Stimulated activated CD4-positive, alpha-beta T cell treated with anti-CD3 and anti-CD28 coated beads, TNF-alpha, amount 100 ng/mL, for 48 hours (primary cell): ENCODE data around the gene ZNF778.

Source experiments
- DNase-seq, 3 donors: peaks; one replicate each; pipeline ENCODE4 v3.0.0-alpha.2; 2020; ENCODE audit warnings: low read depth in 3 of 3

The ZNF778 gene

DNA sequence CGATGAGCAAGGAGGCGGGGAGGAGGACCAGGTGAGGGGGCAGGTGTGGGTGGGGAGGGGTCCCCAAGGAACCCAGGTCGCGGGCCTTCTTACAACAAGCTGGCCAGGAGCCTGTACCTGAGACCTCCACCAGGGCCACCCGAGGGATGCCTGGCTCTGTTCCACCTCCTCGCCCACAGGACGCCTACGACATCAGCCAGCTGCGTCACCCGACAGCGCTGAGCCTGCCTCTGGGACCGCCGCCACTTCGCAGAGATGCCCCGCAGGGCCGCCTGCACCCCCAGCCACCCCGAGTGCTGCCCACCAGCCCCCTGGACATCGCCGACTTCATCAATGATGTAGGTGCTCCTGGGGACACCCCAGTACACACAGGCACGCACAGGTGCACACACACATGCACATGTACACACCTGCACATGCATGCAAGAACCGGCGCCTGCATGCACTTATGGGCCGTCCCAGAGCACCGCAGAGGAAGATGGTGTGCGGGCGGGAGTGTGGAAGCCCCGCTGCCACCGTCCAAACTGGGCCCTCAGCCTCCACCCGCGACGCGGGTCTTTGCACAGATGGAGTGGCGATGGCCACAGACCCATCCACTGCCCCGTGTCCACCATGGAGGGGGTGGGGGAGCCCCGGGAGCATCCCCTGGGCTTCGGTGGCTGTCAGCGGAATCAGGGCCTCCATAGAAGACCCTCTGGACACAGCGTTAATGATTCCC, 23.8 kb upstream of the ZNF778 start:
- DNase-seq, result no peak

DNA sequence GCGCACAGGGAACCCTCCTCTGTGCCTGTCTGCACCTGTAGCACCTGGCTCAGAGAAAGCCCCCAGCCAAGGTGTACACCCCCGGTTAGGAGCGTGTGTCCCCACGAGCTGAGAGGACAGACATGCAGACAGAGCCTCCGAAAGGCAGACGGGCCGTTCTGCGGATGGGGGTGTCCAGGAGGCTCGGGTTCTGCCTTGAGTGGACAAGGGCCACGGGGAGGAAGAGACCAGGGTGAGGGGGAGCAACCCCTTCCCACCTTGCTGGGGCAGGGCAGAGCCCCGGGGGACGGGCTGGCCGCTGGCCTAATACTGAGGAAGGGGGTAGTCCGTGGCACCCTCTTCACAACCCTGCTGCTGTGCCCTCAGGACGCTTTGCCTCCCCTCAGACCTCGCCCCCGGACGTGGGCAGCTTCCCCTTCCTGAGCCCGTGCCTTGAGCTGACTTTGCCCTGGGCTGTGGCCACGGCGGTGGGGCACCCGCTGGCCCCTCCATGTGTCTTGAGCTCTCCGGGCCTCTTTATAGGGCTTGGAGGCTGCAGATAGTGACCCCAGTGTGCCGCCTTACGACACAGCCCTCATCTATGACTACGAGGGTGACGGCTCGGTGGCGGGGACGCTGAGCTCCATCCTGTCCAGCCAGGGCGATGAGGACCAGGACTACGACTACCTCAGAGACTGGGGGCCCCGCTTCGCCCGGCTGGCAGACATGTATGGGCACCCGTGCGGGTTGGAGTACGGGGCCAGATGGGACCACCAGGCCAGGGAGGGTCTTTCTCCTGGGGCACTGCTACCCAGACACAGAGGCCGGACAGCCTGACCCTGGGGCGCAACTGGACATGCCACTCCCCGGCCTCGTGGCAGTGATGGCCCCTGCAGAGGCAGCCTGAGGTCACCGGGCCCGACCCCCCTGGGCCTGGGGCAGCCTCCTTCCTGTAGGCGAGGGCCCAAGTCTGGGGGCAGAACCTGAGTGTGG, 22.9 kb upstream of the ZNF778 start:
- no peak for DNase-seq

DNA sequence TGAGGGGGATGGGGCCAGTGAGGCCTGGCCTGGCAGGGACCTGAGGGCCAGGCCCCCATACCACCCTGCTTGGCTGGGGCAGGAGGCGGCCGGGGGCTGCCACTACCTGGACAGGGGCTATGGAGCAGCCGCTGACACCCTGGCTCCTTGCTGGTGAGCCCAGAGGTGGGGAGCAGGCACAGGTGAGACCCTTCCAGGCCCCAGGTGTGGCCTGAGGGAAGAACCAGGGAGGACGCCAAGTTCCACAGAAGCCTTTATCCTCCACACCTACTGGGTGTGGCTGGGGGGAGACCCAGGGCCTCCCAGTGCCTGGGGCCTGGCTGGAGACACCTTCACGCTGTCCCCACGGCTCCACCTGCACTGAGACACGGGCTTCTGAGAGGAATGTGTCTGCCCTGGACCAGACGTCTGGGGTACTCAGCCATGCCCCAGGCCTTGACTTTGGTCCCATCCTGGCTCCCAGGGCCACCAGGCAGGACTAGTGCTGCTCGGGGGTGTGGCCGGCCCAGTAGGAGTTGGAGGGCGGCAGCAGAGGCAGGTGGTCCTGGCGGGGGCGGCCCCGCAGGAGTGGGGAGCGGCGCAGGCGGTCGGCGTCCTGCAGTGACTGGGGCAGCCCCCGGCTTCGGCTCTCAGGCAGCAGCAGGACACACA, 21.9 kb upstream of the ZNF778 start:
- DNase-seq, result no peak

- no peak for DNase-seq
Observed at GRCh38 chr16:89197033-89197632, 20.4 kb upstream of the ZNF778 start.

DNA sequence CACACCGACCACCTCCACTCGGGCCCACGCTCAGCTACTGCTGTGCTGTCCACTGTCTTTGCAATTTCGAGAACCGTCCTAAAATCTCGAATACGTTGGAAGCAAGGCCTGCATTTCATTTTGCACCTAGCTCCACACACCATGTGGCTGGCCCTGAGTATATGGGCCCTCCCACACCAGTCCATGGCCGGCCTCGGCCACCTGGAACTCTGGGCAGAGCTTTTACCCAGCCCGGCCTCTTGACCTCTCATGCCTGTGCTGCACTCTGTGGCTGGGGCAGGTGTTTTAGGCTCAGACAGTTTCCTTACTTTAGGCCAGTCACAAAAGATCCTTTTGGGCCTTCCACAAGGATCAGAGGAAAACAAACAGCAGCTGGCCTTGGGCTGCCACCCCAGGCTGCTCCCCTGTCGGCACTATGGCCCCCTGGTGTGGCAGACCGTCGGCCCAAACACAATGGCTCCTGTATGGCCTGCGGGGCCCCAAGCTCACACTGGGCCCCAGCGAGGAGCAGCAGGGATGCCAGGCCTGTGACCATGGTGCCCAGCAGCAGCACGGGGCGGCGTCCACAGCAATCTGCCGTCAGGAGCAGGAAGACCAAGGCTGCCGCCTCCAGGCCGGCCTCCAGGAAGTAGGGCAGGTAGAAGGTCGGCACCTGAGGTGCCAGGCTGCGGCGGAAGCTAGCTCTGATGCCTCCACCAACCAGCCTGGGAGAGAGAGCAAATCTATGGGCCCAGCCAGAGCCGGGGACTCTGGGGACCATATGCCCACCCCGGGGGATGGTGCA, 19.7 kb upstream of the ZNF778 start:
- no peak for DNase-seq

DNA sequence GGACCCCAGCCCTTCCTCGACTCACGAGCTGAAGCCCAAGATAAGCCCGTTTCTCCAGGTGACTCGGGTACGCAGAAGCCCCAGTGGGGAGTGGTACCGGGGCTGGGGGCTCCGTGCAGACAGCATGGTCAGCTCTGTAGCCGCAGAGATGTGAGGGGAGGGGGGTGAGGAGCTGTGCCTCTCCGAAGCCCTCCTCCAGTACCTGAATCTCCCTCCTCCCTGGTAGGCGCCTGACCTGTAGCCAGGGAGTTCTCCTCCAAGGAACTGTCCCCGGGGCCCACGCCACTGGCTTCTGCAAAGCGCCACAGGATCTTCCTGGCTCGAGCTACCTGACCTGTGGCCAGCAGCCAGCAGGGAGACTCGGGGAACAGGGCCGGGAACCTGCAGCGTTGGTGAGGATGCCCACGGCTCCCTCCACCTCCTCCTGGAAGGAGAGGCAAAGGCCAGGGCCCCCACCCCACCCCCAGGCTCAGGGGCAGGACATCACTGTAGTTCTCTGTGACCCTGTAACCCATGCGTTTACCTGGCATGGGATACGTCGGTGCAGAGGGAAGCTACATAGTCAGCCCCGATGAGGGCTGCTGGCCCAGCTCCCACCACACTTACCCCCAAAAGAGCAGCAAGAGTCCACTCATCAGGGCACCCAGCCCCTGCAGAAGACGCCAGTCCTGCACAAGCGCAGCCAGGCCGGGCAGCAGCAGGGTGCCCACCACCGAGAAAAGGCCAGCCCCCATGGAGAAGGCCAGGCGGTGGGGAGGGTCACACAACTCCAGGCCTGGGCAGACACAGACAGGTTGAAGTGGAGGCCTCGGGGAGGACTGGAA, 18.9 kb upstream of the ZNF778 start:
- no peak for DNase-seq

DNA sequence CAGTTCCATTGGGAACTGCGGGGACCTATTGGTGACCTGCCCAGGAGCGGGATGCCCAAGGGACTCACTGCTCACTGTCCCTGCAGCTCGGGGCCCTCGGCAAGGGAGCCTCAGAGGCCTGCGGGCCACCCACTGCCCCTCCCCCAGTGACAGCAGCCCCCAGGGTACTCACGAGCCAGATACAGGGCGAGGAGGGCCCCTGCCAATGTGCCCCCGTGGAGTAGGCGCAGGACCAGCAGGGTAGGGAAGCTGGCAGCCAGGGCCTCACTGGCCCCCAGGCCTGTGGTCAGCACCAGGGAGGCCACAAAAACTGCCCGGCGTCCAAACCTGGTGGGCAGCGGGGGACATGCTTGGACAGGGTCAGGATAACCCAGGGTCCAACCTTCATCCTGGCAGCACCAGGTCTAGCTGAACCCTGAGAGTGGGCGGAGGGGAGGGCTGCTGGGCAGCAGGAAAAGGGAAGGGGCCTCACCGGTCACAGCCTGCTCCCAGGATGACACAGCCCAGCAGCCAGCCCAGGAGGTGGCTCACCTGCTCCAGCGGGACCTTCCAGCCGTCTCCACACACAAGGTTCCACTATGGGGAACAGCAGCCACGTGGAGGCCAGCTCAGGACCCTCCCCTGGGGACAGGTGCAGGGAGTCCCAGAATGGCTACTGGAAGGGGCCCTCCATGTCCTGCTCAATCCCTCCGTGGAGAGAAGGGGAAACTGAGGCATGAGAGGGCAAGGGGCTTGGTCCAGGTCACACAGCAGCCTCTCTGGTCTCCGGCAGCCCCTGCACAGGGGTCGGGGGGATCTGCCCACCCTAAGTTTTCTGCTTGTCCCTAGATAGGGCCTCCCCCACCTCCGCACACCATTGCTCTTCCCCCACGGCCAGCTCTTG, 18.0 kb upstream of the ZNF778 start:
- DNase-seq, result no peak

DNA sequence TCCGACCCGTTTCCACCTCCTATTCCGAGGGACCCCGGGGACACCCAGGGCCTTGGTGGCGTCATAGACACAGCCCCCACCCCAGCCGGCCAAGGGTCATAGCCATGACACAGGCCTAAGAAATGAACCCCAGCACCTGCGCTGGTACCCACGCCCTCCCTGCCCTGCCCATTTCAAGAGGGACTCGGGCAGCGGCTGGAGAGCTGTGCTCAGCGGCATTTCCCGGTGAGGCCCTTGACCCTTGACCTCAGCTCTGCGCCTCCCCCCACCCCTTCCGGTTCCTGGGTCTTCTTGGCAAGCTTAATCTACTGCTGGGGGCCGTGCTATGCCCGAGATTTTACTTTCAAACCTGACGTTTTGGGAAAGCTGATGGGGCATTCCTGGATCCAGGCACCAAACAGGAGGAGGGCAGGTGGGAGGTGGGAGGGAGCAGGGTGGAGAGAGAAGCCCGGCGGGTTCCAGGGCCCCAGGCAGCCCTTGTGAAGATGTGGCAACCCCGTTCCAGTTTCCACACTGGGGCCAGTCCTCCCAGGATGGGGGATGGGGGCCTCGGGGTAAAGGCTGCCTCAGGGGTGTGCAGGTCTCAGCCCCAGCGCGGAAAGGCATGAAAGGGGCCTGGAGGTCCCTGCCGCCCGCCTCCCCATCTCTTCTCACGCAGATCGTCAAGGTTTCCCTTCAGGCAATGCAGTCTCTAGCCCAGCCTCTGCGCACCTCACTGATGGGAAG, 17.2 kb upstream of the ZNF778 start, which contains the start of gene SLC22A31:
Gene SLC22A31 (minus strand): TSS at position 414 of the 726 bp plus-strand sequence. CDS start 36 bp downstream, at position 378.
- no peak for DNase-seq

DNA sequence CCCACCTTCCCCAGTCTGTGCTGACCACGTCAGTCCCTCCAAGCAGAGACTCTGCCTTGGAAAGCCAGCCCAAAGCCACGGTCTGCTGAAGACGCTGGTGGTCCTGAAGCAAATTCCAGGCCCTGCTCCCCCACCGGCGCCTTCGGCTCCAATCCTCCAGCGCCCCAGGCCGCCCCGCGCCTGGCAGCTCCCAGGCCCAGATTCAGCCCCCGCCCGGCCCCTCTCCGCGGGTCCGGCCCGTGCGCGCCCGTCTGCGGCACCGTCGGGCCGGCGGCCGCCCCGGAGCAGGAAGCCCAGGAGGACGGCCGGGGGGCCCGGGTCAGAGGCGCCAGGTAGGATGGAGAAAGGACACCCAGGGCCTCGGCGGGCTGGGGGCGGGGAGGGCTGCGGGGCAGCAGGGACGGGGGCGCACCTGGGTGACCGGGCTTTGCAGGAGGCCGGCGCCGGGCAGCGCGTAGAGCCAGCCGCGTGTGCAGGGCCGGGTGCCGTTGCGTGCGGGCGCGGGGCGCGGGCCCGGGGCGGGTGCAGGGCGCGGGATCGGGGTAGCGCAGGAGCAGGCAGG, 16.6 kb upstream of the ZNF778 start:
- no peak for DNase-seq

- peak; percentile 64 to 93 (median 75) for DNase-seq
Observed at GRCh38 chr16:89201439-89202377, 15.8 kb upstream of the ZNF778 start.

GRCh38 chr16:89202422-89203215, 14.9 kb upstream of the ZNF778 start:
- no peak for DNase-seq

GRCh38 chr16:89207993-89208392, 9.5 kb upstream of the ZNF778 start:
- no peak for DNase-seq

DNA sequence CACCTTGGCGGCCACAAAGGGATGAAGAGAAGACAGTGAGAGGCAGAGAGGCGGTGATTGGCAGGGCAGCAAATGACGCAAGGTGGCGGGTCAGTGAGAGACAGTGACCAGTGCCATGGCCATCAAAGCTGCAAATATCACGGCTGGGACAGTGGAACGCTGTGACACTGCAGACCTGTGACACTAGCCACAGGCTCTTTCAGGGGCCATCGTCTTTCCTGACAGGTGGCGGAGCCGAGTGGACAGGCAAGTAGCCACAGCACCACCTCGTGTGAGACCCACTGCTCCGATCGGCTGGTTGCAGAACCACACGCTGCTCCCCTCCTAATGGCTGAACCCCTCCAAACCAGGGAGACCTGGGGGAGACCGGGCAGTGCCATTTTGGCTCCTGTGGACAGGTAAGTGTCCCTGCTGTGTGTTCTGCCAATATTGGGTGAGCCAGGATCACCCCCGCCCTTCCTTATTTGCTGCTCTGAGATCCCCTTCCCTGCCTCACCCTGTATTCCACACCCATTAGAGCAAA, 7.9 kb upstream of the ZNF778 start:
- DNase-seq, result no peak

- DNase-seq, result no peak
Observed at GRCh38 chr16:89210165-89210903, 7.2 kb upstream of the ZNF778 start.

DNA sequence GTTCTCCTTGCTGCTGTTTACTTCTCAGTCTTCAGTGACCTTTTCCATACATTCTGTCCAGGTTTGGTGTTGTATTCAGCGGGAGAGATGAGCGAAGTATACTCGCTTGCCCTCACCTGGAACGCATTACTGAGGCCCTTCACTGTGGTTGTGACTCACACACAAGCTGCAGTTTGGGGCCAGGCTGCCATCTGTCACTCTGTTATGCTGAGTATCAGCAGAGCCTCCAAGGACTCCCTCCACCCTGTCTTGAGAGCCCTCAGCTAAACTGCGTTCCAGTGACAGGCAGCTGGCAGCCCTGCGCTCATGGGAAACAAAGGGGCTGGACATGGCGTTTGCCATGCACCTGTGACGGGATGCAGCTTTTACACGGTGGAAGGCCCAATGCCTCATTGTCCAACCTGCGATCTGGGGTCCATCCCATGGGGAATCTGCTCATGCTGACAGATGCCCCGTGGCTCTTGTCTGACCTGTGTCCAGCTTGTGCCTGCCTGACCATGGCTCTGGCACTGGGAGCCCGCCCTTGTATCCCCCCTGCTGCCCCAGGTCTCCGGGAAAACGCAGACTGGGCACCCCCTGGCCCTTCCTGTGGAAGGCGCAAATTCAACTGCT, 6.5 kb upstream of the ZNF778 start:
- no peak for DNase-seq
